WERI-Rb-1 (cell line): ENCODE results near the gene RUNDC1.
"Not testable (repeated sequence)": the region's sequence is repeated elsewhere in the genome, so short reads cannot be mapped to it uniquely, and the experiment has no call there.

Experiments
- DNase-seq: peaks from one replicate; pipeline ENCODE4 v3.0.0-alpha.2; 2020
- H3K27ac ChIP-seq: fragments of 250-450 bp; sonication (Bioruptor Pico); 2 replicates; pipeline ENCODE4 v1.5.1; 2020; ENCODE audit warnings: mild to moderate bottlenecking, moderate library complexity
- H3K27me3 ChIP-seq: fragments of 250-450 bp; sonication (Bioruptor Pico); 2 replicates; pipeline ENCODE4 v1.5.1; 2021; ENCODE audit warnings: mild to moderate bottlenecking, low read depth, moderate library complexity; ENCODE audit not compliant: insufficient read depth, severe bottlenecking
- H3K36me3 ChIP-seq: fragments of 250-450 bp; sonication (Bioruptor Pico); 2 replicates; pipeline ENCODE4 v1.5.1; 2020; ENCODE audit warnings: mild to moderate bottlenecking, moderate library complexity
- H3K4me3 ChIP-seq: 2 replicates; pipeline ENCODE4 v1.5.1; 2011; ENCODE audit warnings: low read depth, mild to moderate bottlenecking, control low read depth, low read length
- H3K9me3 ChIP-seq: fragments of 250-450 bp; sonication (Bioruptor Pico); 2 replicates; pipeline ENCODE4 v1.5.1; 2021; ENCODE audit warnings: mild to moderate bottlenecking, moderate library complexity; ENCODE audit not compliant: severe bottlenecking
- CTCF ChIP-seq: IDR thresholded peaks from 2 replicates; pipeline ENCODE4 v1.5.1; 2011; ENCODE audit warnings: low read depth, mild to moderate bottlenecking, control low read depth, inconsistent platforms, low read length

RUNDC1 gene

GRCh38 chr17:42997984-42998938, 17.9 kb downstream of the RUNDC1 start, which contains the start of gene RPL27:
Gene RPL27, plus strand, starts transcription at chr17:42998419. Its CDS starts 332 bp downstream, at chr17:42998751.
- peak; percentile 99 for DNase-seq
- H3K36me3 ChIP-seq: peaks cover 52% of the 10 kb centered on the region
- peak; percentile 76 for TF ChIP-seq CTCF
- H3K9me3 ChIP-seq: no peaks in the 10 kb centered on the region
- H3K27me3 ChIP-seq: no peaks in the 10 kb centered on the region
- H3K27ac ChIP-seq: peak within 1 kb of the TSS; percentile 86
- H3K4me3 ChIP-seq: peak within 1 kb of the TSS; percentile 85

GRCh38 chr17:42999003-42999525, 18.7 kb downstream of the RUNDC1 start:
- Histone ChIP-seq H3K9me3 (no peaks in the 10 kb centered on the region), H3K4me3 (peak overlapping the region; percentile 85), H3K27me3 (no peaks in the 10 kb centered on the region), H3K27ac (peak overlapping the region; percentile 86), H3K36me3 (peaks cover 53% of the 10 kb centered on the region)
- no peak for DNase-seq
- no peak for TF ChIP-seq CTCF

GRCh38 chr17:43000894-43001293, 20.5 kb downstream of the RUNDC1 start:
- H3K9me3 ChIP-seq, H3K4me3 ChIP-seq, DNase-seq, H3K27ac ChIP-seq, H3K27me3 ChIP-seq: not testable (repeated sequence)
- peaks cover 65% of the 10 kb centered on the region for H3K36me3 ChIP-seq

- no peak for TF ChIP-seq CTCF
- H3K36me3 ChIP-seq: peaks cover 67% of the 10 kb centered on the region
- no peak for DNase-seq
Measured at GRCh38 chr17:43003542-43004172, 23.3 kb downstream of the RUNDC1 start.

GRCh38 chr17:43006639-43007551, 26.5 kb downstream of the RUNDC1 start, which contains the start of gene IFI35:
Gene IFI35, plus strand, starts transcription at chr17:43006784. Its CDS starts 164 bp downstream, at chr17:43006948.
- TF ChIP-seq CTCF: peak; percentile 67
- DNase-seq: peak; percentile 94
- Histone ChIP-seq H3K27ac (peak within 1 kb of the TSS; percentile 78), H3K27me3 (no peaks in the 10 kb centered on the region), H3K4me3 (peak within 1 kb of the TSS; percentile 95), H3K36me3 (peaks cover 36% of the 10 kb centered on the region), H3K9me3 (no peaks in the 10 kb centered on the region)

More at GRCh38 chr17:43003542-43004172, 23.3 kb downstream of the RUNDC1 start:
- Histone ChIP-seq H3K27me3 (no peaks in the 10 kb centered on the region), H3K4me3 (no peak overlapping the region), H3K27ac (peak overlapping the region; percentile 13), H3K9me3 (no peaks in the 10 kb centered on the region)
